HG03460 (cell line): ENCODE results near the gene PSMD5.

Experiments
- ATAC-seq: cut with Tn5 transposase; IDR thresholded peaks from one replicate; pipeline ENCODE4 v1.9.1; 2021; ENCODE audit not compliant: unreplicated experiment

PSMD5 gene

GRCh38 chr9:120875195-120875565, 32.5 kb upstream of the PSMD5 start:
- ATAC-seq = no peak

GRCh38 chr9:120874226-120875194, 31.8 kb upstream of the PSMD5 start:
- ATAC-seq = no peak

DNA sequence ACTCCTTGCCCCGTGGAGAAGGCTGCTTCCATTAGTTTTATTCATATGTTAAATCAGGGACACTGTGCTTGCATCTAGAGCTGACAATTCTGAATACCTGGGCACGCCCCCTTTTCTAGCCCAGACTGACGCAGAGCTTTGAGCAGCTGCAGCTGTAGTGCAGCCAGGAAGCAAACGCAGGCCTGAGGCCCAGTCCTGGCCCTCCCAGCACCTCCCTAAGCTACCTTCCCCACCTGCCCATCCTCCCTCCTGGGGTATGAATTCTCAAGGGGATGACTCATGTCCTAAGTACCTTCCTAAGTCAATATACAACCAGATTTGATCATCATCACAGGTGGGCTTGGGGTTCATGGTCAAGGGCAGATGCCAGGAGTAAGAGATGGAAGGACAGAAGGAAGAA, 30.8 kb upstream of the PSMD5 start:
- ATAC-seq = no peak

DNA sequence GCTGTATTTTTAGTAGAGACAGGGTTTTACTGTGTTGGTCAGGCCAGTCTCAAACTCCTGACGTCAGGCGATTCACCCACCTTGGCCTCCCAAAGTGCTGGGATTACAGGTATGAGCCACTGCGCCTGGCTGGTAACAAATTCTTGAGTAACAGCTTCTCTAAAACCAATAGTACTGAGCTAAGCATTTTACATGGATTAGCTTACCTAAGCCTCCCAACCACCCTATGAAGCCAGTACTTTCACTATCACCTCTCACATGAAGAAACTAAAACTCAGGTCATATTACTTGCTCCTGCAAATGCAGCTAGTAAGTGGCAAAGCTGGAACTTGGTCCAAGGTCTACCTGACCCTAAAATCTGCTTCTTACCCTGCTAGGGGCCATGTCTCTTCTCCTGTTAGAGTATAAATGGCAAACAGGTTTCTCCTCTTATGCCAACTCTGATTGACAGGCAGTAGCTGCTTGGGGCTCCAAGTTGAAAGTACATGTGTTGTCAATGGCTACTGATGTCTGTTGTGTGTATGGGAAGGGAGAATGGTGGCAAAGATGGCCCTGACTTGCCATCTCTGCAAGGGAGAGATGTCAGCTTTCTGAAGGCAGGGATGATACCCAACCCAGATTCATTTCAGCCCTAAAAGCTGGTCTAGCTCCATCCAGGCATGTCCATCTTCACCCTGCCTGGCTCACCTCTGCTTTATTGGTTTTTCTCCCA, 30.2 kb upstream of the PSMD5 start:
- ATAC-seq = no peak

- no peak for ATAC-seq
These were observed 27.5 kb upstream of the PSMD5 start for GRCh38 chr9:120870206-120870605.

- no peak for ATAC-seq
These were observed 27.0 kb upstream of the PSMD5 start for GRCh38 chr9:120869726-120870125.

DNA sequence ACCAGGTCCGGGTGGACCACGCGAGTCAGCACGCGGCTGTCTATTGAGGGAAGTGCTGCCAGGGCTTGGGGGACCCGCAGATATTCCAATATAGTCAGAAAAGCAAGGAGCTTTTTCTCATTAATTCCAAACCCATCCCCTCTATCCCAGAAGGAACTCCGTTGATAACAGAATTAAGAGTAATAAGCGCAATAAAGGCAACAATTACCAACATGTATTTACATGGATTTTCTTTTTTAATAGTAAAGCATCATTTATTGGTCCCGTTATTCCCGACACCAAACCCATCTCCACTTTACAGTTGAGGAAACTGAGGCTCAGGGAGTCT, 26.6 kb upstream of the PSMD5 start:
- ATAC-seq = no peak

DNA sequence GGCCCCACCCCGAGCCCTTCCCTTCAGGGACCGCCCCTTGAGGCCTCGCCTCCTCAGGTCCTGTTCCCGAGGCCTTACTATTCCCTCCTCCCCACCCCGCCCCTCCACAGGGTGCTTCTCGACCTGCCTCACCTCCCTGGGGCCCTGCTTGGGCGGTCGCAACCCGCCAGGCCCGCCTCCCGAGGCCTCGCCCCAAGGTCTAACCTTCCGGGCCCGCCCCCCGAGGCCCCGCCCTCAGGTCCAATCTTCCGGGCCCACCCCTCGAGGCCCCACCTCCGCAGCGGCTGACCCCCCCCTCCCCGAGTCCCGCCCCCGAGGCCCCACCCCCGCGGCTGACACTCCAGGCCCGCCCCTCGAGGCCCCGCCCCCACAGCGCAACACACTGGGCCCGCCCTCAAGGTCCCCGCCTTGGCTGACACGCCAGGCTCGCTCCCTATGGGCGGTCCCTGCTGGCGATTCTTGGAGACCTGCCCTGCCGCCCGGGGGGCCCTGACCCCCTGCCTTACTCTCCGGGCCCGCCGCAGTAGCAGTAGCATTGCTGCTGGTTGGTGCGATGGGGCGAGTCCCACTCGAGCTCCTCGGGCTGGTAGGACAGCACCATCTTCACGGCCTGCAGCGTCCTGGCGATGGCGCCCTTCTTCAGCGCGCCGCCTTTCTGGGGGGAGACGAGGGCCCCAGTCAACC, 26.1 kb upstream of the PSMD5 start:
- peak; percentile 87 for ATAC-seq

DNA sequence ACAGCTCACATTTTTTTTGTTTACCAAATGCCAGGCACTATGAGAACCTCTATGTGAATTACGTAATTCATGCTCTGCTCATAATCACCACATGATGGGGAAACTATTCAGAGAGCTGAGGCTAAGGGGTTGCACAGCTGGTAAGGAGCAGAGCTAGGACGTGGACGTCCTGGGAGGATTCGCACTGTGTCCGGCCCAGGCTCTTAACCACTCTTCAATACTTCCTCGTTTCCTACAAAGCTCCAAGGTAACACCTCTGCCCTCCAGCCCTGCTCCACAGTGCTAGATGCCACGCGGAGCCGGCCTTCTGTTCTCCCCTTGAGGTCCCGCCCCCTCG, 25.6 kb upstream of the PSMD5 start:
- ATAC-seq = no peak

DNA sequence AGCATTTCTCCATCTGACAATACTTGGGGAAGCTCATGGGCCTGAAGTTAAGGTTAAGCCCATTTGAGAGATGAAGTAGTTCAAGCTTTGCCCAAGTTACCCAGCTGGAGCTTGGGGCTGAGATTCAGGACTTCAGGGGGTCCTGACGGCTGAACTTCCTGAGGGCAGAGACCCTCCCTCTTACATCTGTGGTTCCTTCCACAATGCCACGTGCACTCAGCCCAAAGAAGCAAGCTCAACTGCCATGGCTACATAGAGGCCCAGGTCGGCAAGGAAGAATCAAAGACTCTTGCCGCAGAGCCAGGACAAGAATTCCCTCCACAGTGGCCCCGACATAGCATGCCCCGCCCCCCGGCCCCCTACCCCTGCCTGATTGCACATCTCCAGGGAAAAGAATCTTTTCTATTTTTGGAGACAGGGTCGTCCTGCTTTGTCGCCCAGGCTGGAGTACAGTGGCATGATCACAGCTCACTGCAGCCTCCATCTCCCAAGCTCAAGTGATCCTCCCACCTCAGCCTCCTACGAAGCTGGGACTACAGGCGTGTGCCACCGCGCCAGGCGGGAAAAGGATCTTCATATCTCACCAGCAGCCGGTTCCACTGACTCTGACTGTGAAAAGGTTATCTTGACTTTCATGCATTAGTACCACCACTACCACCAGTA, 25.1 kb upstream of the PSMD5 start:
- ATAC-seq = no peak

DNA sequence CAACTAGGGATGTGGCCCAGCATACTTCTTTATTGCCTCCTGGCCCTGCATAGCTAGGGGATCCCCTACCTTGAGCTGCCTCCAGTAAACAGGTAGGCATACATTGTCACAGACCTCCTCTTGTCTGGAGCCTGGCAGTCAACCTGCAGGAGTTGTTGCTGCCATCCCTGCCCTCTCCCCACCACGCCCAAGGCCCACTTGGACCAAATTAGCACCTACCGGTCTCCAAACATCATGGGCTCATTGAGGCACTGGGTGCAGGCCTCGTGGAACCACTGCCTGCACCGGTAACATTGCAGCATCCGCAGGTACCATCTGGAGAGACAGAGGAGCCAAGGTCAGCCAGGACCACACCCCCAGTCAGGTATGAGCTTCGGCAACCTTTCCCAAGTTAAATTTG, 23.9 kb upstream of the PSMD5 start:
- no peak for ATAC-seq

DNA sequence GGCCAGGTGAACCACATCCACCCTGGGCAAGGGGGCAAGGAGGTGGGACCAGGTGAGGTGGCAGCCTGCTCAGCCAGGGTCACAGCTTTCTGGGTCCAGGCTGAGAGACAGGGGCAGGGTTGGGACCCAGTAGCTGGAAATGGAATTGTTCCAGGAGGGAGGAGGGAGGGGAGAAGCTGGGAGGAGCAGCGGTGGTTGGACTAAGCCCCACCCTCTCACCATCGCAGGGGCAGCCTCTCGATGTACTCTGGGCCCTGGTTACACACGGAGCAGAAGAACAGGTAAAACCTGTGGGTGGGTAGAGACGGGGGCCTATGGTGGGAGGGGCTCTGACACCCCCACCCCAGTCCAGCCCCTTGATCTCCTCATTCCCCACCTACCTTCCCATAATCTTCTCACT, 23.1 kb upstream of the PSMD5 start:
- no peak for ATAC-seq

DNA sequence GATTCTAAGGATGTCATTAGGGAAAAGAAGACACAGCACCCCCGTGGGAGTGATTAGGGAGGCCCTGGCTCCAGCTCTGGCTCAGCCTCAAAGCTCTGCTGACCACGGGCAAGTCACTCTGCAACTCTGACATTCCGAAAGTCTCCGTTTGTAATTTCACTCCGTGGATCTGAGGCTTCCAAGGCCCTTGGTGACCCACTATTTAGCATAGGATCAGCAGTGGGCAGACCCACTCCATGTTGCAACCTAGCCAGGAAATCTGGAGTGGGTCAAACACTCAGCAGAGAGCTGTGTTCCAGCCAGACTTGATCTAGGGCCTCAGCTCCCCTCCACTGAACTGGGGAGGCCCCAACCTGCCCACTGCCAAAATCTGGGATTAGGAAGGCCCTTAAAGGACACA, 22.5 kb upstream of the PSMD5 start:
- no peak for ATAC-seq

- ATAC-seq = no peak
These were observed 22.0 kb upstream of the PSMD5 start for GRCh38 chr9:120864719-120865118.

GRCh38 chr9:120863833-120864232, 21.1 kb upstream of the PSMD5 start:
- ATAC-seq = no peak

- no peak for ATAC-seq
These were observed 19.7 kb upstream of the PSMD5 start for GRCh38 chr9:120862452-120862851.

DNA sequence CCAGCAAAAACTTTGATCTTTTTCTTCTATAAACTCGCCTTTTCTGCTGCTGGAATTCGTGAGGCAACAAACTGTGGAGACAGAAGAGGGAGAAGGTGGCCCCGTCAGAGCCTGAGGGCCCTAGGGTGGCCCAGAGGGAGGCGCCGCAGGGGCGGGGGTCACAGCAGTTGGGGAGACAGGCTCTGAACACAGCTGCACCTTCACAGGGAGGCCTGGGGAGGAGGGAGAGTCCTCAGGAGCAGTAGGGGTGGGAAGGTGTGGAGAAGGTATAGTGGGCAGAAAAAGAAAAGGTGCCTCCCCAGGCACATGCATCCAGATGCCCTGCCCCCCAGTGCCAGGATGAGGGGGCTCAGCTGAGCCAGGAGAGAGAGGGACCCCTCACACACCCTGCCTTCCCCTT, 19.2 kb upstream of the PSMD5 start:
- no peak for ATAC-seq

DNA sequence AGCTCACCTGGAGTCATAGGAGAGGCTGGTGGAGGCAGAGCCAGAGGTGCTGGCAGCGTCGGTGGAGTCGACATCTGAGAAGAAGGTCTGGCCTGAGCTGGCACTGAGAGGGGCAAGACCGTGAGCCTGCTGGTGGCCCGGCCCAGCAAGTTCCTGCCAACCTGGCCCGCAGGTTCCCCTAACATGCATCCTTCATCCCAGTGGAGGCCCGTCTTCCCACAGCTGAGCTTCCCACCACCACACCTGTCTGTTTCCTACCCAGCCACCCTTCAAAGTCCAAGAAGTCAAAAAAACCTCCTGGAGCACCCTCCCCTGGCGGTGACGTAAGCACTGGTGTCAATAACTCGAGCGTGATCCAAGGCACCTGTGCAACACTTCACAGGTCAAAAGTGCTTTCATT, 17.4 kb upstream of the PSMD5 start:
- ATAC-seq = no peak

- no peak for ATAC-seq
These were observed 16.6 kb upstream of the PSMD5 start for GRCh38 chr9:120859361-120859760.

DNA sequence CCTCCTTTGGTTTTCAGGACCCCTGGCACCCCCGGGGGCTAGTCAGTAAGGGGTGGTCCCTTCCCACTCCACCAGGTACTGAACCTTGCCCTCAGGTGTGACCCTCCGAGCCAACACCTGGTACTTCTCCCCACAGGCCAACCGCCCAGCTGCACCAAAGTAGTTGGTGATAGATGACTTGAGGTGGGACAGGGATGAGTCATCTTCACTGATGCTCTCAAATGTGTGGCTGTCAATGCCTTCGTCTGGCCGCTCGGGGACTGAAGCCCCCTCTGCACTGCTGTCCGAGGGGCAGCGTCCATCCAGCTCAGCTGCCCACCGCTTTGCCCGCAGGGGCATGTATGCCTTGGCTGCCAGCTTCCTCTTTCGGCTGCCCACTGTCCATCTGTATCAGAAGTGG, 15.2 kb upstream of the PSMD5 start:
- no peak for ATAC-seq

DNA sequence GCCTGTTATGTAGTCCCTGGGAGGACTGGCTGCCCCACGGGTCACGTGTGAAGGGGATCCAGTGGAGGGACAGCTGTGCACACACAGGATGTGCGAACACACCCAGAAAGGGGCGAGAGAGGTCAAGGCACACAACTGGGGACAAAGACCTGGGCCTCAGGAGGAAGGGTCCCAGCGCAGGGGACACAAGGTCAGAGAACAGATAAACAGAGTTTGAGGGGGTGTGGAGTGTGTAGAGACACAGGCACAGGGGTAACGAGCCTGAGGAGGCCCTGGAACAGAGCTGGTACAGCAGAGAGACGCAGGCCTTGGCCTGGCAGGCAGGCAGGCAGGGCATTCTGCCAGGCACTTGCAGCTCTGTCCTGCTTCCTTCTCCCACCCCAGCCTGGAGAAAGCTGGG, 14.8 kb upstream of the PSMD5 start:
- ATAC-seq = no peak

DNA sequence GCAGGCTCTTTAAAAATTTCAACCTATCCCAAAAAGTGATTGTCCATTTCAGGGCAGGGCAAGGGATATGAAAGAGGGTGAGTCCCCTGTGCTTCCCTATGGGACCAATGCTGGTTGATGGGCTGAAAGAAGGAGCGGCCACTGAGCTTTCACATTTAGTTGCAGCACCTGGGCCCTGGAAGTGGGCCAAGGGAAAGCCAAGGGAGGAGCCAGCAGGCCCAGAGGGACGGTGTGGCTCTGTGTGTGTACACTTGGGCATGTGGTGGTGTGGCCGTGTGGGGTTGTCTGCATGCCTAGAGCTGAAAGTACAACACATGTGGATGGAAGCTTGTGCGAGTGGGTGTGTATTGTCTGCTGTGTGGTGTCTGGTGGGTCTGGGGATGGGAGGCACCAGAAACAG, 14.0 kb upstream of the PSMD5 start:
- no peak for ATAC-seq
